HG02870 (cell line): ENCODE data around the gene TNNI3K.
A peak's percentile ranks its signal among the peaks of the same experiment; 100 is the strongest.

Experiments
- ATAC-seq: cut with Tn5 transposase; IDR thresholded peaks from one replicate; pipeline ENCODE4 v1.9.1; 2021; ENCODE audit warnings: mild to moderate bottlenecking, moderate library complexity; ENCODE audit not compliant: unreplicated experiment

TNNI3K gene

DNA sequence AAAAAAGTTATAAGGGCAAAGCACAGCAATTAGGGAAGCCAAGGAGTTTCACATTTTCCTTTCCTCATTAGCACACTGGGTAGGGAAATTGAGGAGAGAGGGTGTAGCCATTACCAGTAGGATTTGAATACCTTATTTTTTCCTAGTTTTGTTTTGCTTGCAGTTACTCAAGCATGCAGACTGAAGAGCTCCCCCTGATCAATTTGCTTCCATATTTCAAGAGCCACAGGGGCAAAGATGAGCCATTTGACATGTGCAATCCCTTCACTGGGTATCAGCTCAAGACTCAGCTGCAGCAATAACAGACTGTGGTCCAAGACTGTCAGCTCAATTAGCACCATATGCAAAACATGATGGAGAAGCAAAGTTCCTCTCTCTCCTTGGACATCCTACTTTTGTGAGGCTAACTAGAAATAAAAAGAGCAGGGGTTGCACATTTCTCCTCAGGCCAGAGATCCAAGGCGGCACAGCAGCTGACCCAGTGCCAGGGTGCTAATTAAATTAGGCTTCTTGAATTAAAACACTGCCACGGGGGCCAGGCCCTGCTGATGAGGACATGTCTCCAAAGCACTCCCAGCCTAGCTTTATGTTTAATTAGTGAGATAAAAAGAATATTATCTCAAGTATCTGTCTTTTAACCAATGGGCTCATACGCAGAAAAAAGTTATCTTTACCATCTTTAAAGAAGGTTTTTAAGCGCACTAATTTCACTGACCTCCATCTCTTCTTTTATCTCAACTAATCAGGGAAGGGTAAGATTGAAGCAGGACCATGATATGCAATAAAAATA, 314.0 kb downstream of the TNNI3K start:
- ATAC-seq, result no peak

DNA sequence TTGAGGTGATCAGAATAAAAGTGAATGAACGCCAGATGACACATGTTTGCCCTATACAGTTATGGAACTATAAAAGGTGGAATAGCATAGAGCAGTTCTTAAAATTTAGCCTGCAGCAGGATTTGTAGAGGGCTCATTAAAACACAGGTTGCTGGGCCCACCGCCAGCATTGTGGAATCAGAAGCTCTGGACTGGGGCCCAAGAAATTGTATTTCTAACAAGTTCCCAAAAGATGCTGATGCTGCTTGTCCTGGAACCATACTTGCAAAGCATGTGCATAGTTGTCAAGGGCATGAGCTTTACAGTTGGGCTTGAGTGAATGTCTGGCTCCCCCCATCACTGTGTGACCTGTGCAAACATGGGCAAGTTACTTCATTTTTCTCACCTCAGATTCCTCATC, 314.7 kb downstream of the TNNI3K start:
- no peak for ATAC-seq

DNA sequence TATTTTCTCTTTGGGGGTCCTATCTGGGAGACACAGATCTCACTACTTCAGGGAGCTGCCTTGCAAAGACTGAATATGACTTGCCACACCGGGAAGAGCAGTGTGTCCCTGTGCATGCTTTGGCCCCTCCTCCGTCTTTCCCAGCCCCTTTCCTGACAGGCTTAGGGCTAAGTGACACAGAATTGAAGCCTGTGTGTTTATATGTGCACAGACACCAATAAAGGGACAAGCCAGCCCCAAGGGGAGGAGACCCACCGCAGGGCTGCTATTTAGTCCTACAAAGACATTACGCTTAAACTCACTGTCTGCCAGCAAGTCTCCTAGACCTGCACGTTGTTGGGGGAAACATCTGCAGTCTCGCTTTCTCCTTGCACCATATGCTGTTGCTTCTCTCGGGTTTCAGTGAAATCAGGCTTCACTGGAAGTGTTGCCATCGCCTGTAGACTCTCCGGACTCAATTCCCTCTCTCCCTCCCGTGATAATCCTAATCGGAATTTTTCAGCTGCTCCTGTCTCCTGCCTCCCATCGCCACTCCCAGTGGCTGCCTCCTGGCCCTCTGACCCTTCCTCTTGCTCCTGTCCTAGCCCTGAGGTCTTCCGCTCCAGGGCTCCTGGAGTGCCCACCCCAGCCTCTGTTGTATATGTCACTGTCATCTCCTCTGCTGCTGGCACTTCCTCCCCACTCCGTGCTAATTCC, 335.8 kb downstream of the TNNI3K start:
- ATAC-seq, result no peak

DNA sequence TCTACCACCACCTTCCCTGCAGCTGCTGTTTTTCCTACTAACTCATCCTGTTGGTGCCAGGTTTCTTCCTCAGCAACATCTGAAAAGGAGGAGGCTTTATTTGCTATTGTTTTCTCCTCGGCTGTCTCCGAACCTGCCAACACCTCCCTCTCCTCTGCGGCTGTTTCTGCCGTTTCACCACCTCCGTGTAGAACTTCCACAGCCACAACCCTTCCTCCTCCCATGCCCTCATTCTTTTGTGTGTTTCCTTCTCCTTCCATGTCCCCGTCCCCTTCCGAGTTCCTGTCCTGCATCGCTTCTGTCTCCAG, 336.3 kb downstream of the TNNI3K start:
- no peak for ATAC-seq

DNA sequence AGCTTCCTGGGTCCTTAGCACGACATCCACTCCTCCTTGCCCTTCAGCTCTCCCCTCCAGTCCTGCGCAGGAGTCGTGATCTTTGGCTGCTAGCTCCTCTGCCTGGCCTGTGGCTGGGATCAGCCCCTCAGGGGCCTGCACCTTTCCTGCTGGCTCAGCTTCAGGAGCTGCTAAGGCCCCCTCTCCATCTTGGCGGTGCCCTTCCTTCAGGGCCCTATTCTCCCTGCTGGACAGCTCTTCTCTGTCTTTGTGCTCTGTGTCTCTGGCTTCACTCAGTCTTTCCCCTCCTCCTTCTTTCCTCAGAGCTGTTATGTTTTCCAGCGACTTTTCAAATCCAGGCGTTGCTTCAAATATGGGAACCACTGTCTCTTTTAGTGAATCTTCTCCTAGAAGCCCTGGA, 336.7 kb downstream of the TNNI3K start:
- no peak for ATAC-seq

DNA sequence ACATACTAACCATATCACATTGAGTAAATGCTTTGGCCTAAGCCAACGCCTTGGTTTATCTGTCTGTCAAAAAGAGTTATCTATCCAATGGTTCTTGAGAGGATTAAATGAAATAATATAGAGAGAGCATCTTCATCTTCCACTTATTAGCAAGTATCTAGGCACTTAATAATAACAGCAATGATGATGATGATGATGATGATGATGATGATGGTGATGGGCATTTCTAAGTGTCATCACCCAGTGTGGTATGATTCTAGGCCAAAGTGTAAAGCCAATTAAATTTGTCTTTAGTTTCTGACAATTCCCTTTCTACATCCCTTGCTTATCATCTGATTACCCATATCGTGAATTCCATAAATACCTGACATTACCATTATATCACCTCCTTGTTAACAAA, 342.9 kb downstream of the TNNI3K start:
- ATAC-seq, result no peak

DNA sequence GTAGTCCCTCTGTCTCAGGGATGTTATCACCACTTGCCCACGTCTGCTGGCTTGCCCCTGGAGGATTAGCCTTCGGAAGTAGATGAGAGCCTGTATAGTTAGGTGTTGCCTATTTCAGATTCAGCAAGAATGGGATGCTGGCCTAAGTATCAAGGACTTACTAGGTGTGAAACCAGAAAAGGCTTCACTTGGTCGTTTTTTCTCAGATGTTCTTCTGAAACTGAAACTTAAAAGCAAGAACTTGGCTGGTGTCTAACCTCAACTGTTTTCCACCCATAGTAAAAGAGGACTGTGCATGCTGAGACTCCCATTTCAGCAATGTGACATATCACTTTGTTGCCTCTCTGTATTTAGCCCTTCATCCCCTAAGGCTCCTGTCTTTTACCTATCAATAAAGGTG, 344.2 kb downstream of the TNNI3K start:
- ATAC-seq, result peak; percentile 99

DNA sequence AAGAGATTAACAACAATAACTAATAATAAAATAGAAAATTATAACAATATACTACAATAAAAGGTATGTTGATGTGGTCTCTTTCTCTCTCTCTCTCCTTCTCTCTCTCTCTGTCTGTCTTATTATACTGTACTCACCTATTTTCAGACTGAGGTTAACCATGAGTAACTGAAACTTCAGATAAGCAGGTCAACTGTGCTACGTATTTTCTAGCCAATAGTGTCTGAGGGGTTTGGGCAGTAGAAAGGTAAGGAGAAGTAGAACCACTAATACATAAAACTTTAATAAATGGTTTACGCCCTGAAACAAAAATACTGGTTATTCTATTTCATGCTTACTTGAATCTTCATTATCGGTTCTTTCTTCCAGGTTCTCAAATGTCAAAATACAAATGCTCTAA, 348.2 kb downstream of the TNNI3K start:
- no peak for ATAC-seq

DNA sequence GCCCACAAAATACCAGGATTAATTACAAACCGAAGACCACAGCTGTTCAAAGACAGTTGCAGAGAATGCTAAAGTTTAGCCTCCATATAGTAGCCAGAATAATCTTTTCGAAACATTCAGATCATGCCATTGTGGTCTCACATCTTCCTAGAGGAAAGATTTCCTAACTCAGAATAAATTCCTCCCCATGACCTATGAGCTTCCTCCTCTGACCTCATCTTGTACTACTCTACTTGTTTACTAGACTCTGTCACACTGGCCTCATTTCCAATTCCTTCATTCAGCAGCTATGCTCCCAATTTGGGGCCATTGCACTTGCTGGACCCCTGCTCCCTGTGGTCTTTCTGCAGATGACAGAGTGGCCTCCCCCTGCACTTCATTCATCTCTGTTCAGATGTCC, 349.0 kb downstream of the TNNI3K start:
- no peak for ATAC-seq

DNA sequence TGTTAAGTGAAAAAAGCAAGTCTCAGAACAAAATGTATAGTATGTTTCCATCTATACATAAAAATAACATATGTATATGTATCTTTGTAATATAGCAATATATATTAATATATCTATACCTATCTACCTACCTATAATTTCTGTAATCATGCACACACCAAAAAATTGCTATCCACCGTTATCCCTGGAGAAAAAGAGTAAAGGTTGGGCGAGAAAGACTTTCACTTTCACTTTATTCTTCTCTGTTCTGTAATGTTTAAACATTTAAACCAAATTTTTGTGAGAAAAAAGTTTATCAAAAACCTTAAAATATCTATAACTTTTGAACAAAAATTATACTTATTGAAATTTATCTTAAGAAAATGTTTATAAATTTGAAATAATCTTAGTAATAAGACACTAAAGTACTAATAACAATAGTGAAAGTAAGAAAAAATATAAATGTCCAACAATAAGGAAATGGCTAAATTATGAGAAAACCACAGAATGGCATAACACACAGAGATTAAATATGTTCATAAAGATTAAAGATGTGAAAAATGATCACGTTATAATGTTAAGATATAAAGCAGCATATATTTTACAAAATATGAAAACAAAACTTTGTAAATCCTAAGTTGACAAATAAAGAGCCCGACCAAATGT, 351.2 kb downstream of the TNNI3K start:
- ATAC-seq, result no peak

DNA sequence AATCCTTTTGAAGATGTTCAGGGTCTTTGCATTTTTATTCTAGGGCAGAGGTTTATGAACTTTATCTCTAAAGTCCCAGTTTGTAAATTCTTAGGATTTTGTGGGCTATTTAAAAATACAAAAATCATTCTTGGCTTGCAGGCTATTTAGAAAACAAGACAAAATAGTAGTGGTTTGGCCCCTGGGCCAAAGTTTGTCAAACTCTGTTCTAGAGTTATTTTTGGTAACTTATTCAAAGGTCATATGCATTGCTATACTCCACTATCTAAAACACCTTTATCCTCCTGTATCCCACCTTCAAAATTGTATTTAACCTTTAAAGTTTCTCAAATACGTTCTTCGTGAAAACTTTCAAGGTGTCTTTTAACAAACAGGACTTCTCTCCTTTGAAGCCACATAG, 352.7 kb downstream of the TNNI3K start:
- no peak for ATAC-seq

DNA sequence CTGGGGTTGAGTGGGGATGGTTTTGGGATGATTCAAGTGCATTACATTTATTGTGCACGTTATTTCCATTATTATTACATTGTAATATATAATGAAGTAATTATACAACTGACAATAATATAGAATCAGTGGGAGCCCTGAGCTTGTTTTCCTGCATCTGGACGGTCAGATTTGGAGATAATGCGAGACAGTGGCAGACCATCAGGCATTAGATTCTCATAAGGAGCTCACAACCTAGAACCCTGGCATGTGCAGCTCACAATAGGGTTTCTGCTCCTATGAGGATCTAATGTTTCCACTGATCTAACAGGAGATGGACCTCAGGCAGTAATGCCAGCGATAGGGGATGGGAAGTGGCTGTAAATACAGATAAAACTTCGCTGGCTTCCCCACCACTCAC, 355.1 kb downstream of the TNNI3K start:
- no peak for ATAC-seq

DNA sequence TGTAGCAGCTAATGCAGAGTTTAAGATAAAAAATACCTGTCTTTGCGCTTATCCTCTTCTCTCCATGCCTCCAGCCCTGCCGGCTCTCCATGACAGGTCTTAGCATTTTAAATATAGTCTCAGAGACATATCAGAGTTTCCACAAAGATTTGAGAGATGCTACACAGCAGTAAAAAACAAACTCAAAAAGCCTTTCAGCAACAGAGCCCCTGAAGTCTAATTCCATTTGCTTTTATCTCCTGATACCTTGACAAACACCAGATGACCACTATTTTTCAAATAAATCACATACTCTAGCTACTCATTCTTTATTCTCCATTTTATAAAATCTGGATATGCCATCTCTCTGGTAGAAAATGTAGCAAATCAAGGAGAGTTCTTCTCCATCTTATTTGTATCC, 356.8 kb downstream of the TNNI3K start:
- ATAC-seq, result no peak

DNA sequence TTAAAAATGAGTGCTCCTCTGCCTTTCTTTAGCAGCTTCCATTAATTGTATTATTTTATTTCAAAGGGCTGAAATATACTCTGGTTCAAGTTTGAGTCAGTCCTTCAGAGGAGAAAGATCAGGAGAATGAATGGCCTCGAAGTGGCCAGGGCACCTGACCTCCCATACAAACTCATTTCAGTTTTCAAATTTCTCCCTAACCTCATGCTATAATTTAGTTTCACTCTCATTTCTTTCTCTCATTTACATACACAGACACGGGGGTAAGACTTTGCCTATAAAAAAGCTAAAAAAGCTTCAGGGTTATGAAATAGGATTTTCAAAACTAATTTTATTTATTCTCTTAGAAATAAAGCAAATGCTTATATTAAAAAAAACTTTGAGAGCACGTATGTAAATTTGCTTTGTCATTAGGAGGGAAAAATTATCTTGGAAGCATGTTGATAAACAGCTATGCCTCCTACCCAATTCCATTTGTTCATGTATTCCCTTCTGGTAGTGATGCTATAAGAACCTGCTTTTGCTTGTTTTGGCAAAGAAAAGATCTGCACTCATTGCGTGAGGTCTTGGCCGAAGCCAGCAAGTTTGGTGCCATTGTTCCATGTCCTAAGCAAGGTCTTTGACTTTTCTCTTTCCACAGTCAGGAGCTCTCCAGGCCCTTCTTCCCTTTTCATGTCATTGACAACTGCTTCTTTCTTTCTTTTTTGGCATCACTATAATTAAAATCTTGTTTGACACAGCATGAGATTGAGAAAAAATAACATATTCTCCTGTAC, 357.6 kb downstream of the TNNI3K start:
- ATAC-seq, result no peak
